HFF-Myc (cell line): ENCODE results near the gene CELF1.

ENCODE experiments used
- DNase-seq: peaks from one replicate; pipeline ENCODE4 v3.0.0-alpha.2; 2011; ENCODE audit warnings: low read depth; ENCODE audit errors: extremely low read depth
- H3K4me3 ChIP-seq: replicated peaks from 2 replicates; pipeline ENCODE4 v1.5.1; 2011; ENCODE audit warnings: low read depth, mild to moderate bottlenecking, control low read depth, low read length
- TF ChIP-seq, protein P1 (sequence below): IDR thresholded peaks from 2 replicates; pipeline ENCODE4 v1.5.1; 2012; ENCODE audit warnings: mild to moderate bottlenecking, low read depth, low read length, control low read depth; ENCODE audit errors: missing control alignments

Gene CELF1

DNA sequence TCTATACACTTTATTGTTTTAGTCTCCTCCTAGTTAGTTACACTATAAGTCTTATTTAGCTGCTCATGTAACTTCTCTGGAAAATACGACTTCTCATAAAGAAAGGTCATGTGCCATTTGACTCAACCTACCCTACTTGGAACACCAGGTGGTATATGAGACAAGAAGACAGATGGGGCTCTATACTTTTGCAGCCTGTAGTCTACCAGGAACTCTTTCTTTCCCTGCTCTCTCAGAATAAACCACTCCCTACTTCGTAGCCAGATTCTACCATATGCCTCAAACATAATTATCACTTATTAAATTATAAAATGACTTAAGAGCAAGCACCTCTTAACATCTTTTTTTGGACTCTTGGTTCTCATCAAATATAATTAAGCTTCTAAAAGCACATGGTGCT lies 65.5 kb downstream of the CELF1 start:
- H3K4me3 ChIP-seq = no peak overlapping the region
- TF ChIP-seq, protein P1, sequence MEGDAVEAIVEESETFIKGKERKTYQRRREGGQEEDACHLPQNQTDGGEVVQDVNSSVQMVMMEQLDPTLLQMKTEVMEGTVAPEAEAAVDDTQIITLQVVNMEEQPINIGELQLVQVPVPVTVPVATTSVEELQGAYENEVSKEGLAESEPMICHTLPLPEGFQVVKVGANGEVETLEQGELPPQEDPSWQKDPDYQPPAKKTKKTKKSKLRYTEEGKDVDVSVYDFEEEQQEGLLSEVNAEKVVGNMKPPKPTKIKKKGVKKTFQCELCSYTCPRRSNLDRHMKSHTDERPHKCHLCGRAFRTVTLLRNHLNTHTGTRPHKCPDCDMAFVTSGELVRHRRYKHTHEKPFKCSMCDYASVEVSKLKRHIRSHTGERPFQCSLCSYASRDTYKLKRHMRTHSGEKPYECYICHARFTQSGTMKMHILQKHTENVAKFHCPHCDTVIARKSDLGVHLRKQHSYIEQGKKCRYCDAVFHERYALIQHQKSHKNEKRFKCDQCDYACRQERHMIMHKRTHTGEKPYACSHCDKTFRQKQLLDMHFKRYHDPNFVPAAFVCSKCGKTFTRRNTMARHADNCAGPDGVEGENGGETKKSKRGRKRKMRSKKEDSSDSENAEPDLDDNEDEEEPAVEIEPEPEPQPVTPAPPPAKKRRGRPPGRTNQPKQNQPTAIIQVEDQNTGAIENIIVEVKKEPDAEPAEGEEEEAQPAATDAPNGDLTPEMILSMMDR = no peak
- no peak for DNase-seq

DNA sequence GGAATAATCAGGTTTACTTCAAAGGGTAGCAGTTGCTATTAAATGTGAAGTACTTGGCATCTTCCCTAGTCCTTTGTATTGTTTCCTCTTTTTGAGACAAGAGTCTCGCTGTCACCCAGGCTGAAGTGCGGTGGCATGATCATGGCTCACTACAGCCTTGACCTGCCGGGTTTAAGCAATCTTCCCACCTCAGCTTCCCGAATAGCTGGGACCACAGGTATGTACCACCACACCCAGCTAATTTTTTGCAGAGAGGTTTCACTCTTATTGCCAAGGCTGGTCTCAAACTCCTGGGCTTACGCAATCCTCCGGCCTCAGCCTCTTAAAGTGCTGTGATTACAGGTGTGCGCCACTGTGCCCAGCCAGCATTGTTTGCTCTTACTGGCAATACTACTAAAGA lies 67.8 kb downstream of the CELF1 start:
- no peak overlapping the region for H3K4me3 ChIP-seq
- TF ChIP-seq, protein P1 = no peak
- no peak for DNase-seq

GRCh38 chr11:47483457-47483856 lies 69.5 kb downstream of the CELF1 start:
- TF ChIP-seq, protein P1 = no peak
- no peak for DNase-seq
- no peak overlapping the region for H3K4me3 ChIP-seq

- TF ChIP-seq, protein P1 = no peak
- H3K4me3 ChIP-seq = no peak overlapping the region
- no peak for DNase-seq
These were observed 72.2 kb downstream of the CELF1 start for GRCh38 chr11:47480762-47481161.

- H3K4me3 ChIP-seq = no peak overlapping the region
- no peak for DNase-seq
- TF ChIP-seq, protein P1 = no peak
These were observed 74.1 kb downstream of the CELF1 start for GRCh38 chr11:47478651-47479329.

DNA sequence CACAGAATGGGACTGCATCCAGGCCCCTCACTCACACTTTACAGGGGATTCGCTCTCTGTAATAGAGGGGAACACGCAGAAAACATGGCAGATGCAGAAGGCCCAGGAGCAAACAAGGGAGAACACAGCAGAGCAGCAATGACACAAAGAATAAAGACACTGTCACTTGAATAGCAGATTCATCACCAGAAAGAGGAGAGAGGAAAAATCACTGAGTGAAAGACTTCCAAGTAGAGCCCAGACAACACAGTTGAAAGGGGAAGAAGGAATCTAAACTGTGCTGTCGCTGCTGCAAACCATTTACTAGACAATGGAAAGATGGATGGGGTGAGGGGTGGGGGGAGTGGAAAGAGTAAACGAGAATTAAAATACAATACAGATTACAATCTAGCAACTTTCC lies 75.2 kb downstream of the CELF1 start:
- no peak overlapping the region for H3K4me3 ChIP-seq
- TF ChIP-seq, protein P1 = no peak
- no peak for DNase-seq

- no peak overlapping the region for H3K4me3 ChIP-seq
- DNase-seq = no peak
- TF ChIP-seq, protein P1 = no peak
These were observed 75.6 kb downstream of the CELF1 start for GRCh38 chr11:47477323-47477722.
